ENCODE measurements around the gene PLS3. TPM values are rescaled to one million over a fixed set of nuclear protein-coding genes. Genes with fewer than 3 reads are reported as not detected.

PLS3 gene
- total and polyA plus RNA-seq, 2 of the 4 experiments (the other 2 are of a cell fraction): 158 to 252 TPM

GRCh38 chrX:115562480-115562847 lies 1.5 kb downstream of the PLS3 start:
- H2BK120ac ChIP-seq (ENCODE audit: low read depth, low read length): peak overlapping the region; percentile 62; the same call in 1 of the 2 replicates
- peak overlapping the region; percentile 99 for H3K27ac ChIP-seq (ENCODE audit: insufficient read depth, low read length)
- H2BK5ac ChIP-seq (ENCODE audit: low read depth, low read length, poor library complexity, severe bottlenecking): peak overlapping the region; percentile 92
- no peak overlapping the region for H2BK15ac ChIP-seq (ENCODE audit: low read depth, low read length)
- H2BK20ac ChIP-seq (ENCODE audit: low read depth, low read length): peak overlapping the region; percentile 63
- peaks cover 3% of the 10 kb centered on the region for H3K4me1 ChIP-seq (ENCODE audit: control insufficient read depth, insufficient read depth, low read length)
- H3K4me3 ChIP-seq (ENCODE audit: insufficient read depth, low read depth, low read length): peak overlapping the region; percentile 99
- no peaks in the 10 kb centered on the region for H3K9me3 ChIP-seq (ENCODE audit: control insufficient read depth, insufficient read depth, low read length)
- peak overlapping the region; percentile 75 for H2AK9ac ChIP-seq (replicated peaks; ENCODE audit: low read depth, low read length, poor library complexity)
- H3K14ac ChIP-seq (replicated peaks; ENCODE audit: low read depth, low read length): peak overlapping the region; percentile 86; the same call in 1 of the 2 replicates
- peak overlapping the region; percentile 62 for H3K4me2 ChIP-seq (ENCODE audit: low read depth, low read length)
- peak; percentile 17; the same call in 1 of the 2 replicates for TF ChIP-seq FOS (IDR thresholded peaks at IDR 0.05; ENCODE audit: low read depth, low read length)
- no peak for TF ChIP-seq MXI1 (IDR thresholded peaks at IDR 0.05; ENCODE audit: borderline replicate concordance, low read depth, low read length)
- peak; percentile 61; the same call in 1 of the 2 replicates for TF ChIP-seq BHLHE40 (IDR thresholded peaks at IDR 0.05; ENCODE audit: low read depth, low read length)
- TF ChIP-seq SMC3 (IDR thresholded peaks at IDR 0.05; ENCODE audit: low read depth, low read length): no peak
- TF ChIP-seq, protein P1, sequence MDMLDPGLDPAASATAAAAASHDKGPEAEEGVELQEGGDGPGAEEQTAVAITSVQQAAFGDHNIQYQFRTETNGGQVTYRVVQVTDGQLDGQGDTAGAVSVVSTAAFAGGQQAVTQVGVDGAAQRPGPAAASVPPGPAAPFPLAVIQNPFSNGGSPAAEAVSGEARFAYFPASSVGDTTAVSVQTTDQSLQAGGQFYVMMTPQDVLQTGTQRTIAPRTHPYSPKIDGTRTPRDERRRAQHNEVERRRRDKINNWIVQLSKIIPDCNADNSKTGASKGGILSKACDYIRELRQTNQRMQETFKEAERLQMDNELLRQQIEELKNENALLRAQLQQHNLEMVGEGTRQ (IDR thresholded peaks at IDR 0.05; ENCODE audit: low read depth, low read length): peak; percentile 97
- intact Hi-C loops (cut with micrococcal nuclease): loop anchor here (2.0 to 5.0 kb wide), 2 partner anchors 232 to 330 kb away; partner anchors contain the start of gene LRCH2
- BruUV-seq (replicated peaks): no TSS peak
- ChIA-PET CTCF (interaction anchor here (0.7 to 1.4 kb wide), 3 partner anchors 80 to 220 kb away, joined by 3 to 6 read pairs (median 5); no protein-coding TSS in a partner anchor), POLR2A (ENCODE audit: unreplicated experiment) (interaction anchor here (0.6 kb wide), 1 partner anchor 38 kb away, joined by 7 read pairs; no protein-coding TSS in a partner anchor)
- H3K27me3 ChIP-seq (ENCODE audit: control insufficient read depth, insufficient read depth, low read length): peaks cover 2% of the 10 kb centered on the region; the same call in 1 of the 2 replicates
- no peaks in the 10 kb centered on the region for H3K9me1 ChIP-seq (ENCODE audit: insufficient read depth, low read length)
- H4K20me1 ChIP-seq (ENCODE audit: insufficient read depth, low read length): peaks cover 7% of the 10 kb centered on the region; the same call in 1 of the 2 replicates
- peak overlapping the region; percentile 64 for H3K23ac ChIP-seq (ENCODE audit: low read depth, low read length)
- H4K91ac ChIP-seq (ENCODE audit: insufficient read depth, low read depth, low read length): peak overlapping the region; percentile 56
- ATAC-seq (ENCODE audit: low read depth) (peak; percentile 5; the same call in 1 of the 2 replicates), DNase-seq (peak; percentile 51)
- H3K56ac ChIP-seq (ENCODE audit: extremely low read depth, insufficient read depth, low read length): no peak overlapping the region
- H3K9ac ChIP-seq (ENCODE audit: low read depth, low read length): peak overlapping the region; percentile 99
- peak overlapping the region; percentile 5 to 69; a peak in 2 of 4 replicates for H4K8ac ChIP-seq (ENCODE audit: low read depth in 2 of 2, low read length in 2 of 2)
- dilution Hi-C loops (cut with HindIII; ENCODE audit: low sequenced_read_pairs, unreplicated experiment): no loop called here
- WGBS, 2 experiments (ENCODE audit: extremely low coverage in 2 of 2, insufficient read length in 1 of 2): no CpG with 5 or more reads among the region's 9 CpGs
- peak overlapping the region; percentile 73; the same call in 1 of the 2 replicates for H2AK5ac ChIP-seq (ENCODE audit: low read depth, low read length)
- H3K4ac ChIP-seq (ENCODE audit: low read depth, low read length): peak overlapping the region; percentile 84
- peak overlapping the region; percentile 82 for H2AFZ ChIP-seq (replicated peaks; ENCODE audit: low read length, poor library complexity)
- H3K18ac ChIP-seq (ENCODE audit: low read depth, low read length): peak overlapping the region; percentile 36
- no peaks in the 10 kb centered on the region for H3K36me3 ChIP-seq (ENCODE audit: control insufficient read depth, insufficient read depth, low read length)
- peak overlapping the region; percentile 1; the same call in 1 of the 2 replicates for H4K5ac ChIP-seq (ENCODE audit: low read depth, low read length)
- H3K79me1 ChIP-seq (ENCODE audit: low read depth in 1 of 2, low read length in 2 of 2): peaks cover 0 to 5% of the 10 kb centered on the region in 2 experiments; a peak in 1 of 4 replicates
- in situ Hi-C loops (cut with MboI; ENCODE audit: low sequenced_read_pairs): loop anchor here (5.0 kb wide), 1 partner anchor 220 kb away; no protein-coding TSS in a partner anchor

Measured in IMR-90 (cell line).